SK-N-SH (cell line): Measurements from ENCODE around the gene CLEC17A. TPM values are rescaled to one million over a fixed set of nuclear protein-coding genes. Genes with fewer than 3 reads are reported as not detected.

Source experiments
- CTCF ChIA-PET: fragments of 300-600, 350-600 bp; formaldehyde crosslinking; extraction: SDS; loops from one replicate; lab custom pipeline; 2021; lab: Yijun Ruan, JAX
- POLR2A ChIA-PET: fragments of 350-600 bp; sonication (Branson Sonifier 250); formaldehyde crosslinking; extraction: SDS; loops from one replicate; lab custom pipeline; 2020; ENCODE audit warnings: antibody characterized with exemption, inconsistent platforms; lab: Yijun Ruan, JAX
- DNase-seq: peaks from one replicate; pipeline ENCODE4 v3.0.0; 2012
- H2AFZ ChIP-seq: fragments of 200-600 bp; sonication (generic); 2 replicates; pipeline ENCODE4 v1.8.1; 2016; ENCODE audit warnings: antibody characterized with exemption, mild to moderate bottlenecking, low read depth
- H3F3A ChIP-seq: fragments of 200-600 bp; sonication (generic); replicated peaks from 2 replicates; pipeline ENCODE3; 2016; ENCODE audit warnings: antibody characterized with exemption, mild to moderate bottlenecking; ENCODE audit not compliant: insufficient read depth
- H3K27ac ChIP-seq, 2 experiments: fragments of 200-500 bp in 1 of 2; fragments of 200-600 bp in 1 of 2; sonication (Bioruptor generic) in 1 of 2; sonication (generic), shearing (Covaris generic) in 1 of 2; 2 replicates each; pipeline versions ENCODE4 v1.5.1 to v1.6.1; 2014 to 2016; ENCODE audit warnings: low read depth in 2 of 2, inconsistent platforms in 1 of 2, low read length in 1 of 2, mild to moderate bottlenecking in 1 of 2, mixed read lengths in 1 of 2
- H3K27me3 ChIP-seq: fragments of 200-600 bp; sonication (generic), shearing (Covaris generic); 2 replicates; pipeline ENCODE4 v1.6.1; 2016; ENCODE audit warnings: mixed run types; ENCODE audit not compliant: insufficient read depth
- H3K36me3 ChIP-seq, 2 experiments: fragments of 200-500 bp in 1 of 2; fragments of 200-600 bp in 1 of 2; sonication (Bioruptor generic) in 1 of 2; sonication (generic) in 1 of 2; replicated peaks in 1 of 2; 2 replicates each; pipeline versions ENCODE3 to v1.5.1; 2014 to 2016; ENCODE audit warnings: low read length in 1 of 2, mild to moderate bottlenecking in 1 of 2; ENCODE audit not compliant: insufficient read depth in 2 of 2, control insufficient read depth in 1 of 2
- H3K4me1 ChIP-seq, 2 experiments: fragments of 200-500 bp in 1 of 2; fragments of 200-600 bp in 1 of 2; sonication (Bioruptor generic) in 1 of 2; sonication (generic), shearing (Covaris generic) in 1 of 2; 2 replicates each; pipeline versions ENCODE4 v1.5.1 to v1.6.1; 2014 to 2016; ENCODE audit warnings: low read depth in 1 of 2, low read length in 1 of 2, mixed run types in 1 of 2; ENCODE audit not compliant: insufficient read depth in 2 of 2, control insufficient read depth in 1 of 2
- H3K4me2 ChIP-seq: fragments of 200-600 bp; sonication (generic), shearing (Covaris generic); 2 replicates; pipeline ENCODE4 v1.6.1; 2017; ENCODE audit warnings: mixed run types
- H3K4me3 ChIP-seq, 2 experiments: fragments of 200-500 bp in 1 of 2; fragments of 200-600 bp in 1 of 2; sonication (Bioruptor generic) in 1 of 2; sonication (generic), shearing (Covaris generic) in 1 of 2; 2 replicates each; pipeline versions ENCODE4 v1.5.1 to v1.8.1; 2014 to 2016; ENCODE audit warnings: low read depth in 2 of 2, inconsistent platforms in 1 of 2, low read length in 1 of 2, mild to moderate bottlenecking in 1 of 2, mixed read lengths in 1 of 2, moderate library complexity in 1 of 2
- H3K79me2 ChIP-seq: fragments of 200-600 bp; sonication (generic); 2 replicates; pipeline ENCODE4 v1.8.1; 2017; ENCODE audit warnings: mild to moderate bottlenecking; ENCODE audit not compliant: insufficient read depth
- H3K9ac ChIP-seq: fragments of 200-600 bp; sonication (generic); 2 replicates; pipeline ENCODE4 v1.6.1; 2017; ENCODE audit warnings: mixed run types
- H3K9me2 ChIP-seq: fragments of 200-600 bp; sonication (generic); 2 replicates; pipeline ENCODE4 v1.6.1; 2017; ENCODE audit warnings: mixed run types
- H3K9me3 ChIP-seq: fragments of 200-600 bp; sonication (generic); 2 replicates; pipeline ENCODE4 v1.6.1; 2017; ENCODE audit warnings: mixed run types, mild to moderate bottlenecking, moderate library complexity
- H4K20me1 ChIP-seq: fragments of 200-600 bp; sonication (generic); 2 replicates; pipeline ENCODE4 v1.6.1; 2017; ENCODE audit warnings: mild to moderate bottlenecking, mixed run types; ENCODE audit not compliant: insufficient read depth
- ELF1 ChIP-seq: IDR thresholded peaks from 2 replicates; pipeline ENCODE4 v1.4.0; 2012
- EP300 ChIP-seq, 2 experiments: IDR thresholded peaks; 2 replicates each; pipeline versions ENCODE4 v1.4.0 to v1.6.1; 2012; ENCODE audit warnings: borderline replicate concordance in 1 of 2, low read depth in 1 of 2, low read length in 1 of 2
- EZH2phosphoT487 ChIP-seq: fragments of 200-600 bp; sonication (generic); IDR thresholded peaks from 2 replicates; pipeline ENCODE4 v1.6.1; 2017; ENCODE audit warnings: low read depth, mixed run types, mild to moderate bottlenecking, antibody characterized with exemption, moderate library complexity, borderline replicate concordance
- FOSL2 ChIP-seq: IDR thresholded peaks from 2 replicates; pipeline ENCODE4 v1.4.0; 2012; ENCODE audit warnings: low read depth, mild to moderate bottlenecking, moderate library complexity, borderline replicate concordance
- FOXM1 ChIP-seq: IDR thresholded peaks from 2 replicates; pipeline ENCODE4 v1.4.0; 2012; ENCODE audit warnings: low read depth, mild to moderate bottlenecking
- GATA2 ChIP-seq: sonication (generic); formaldehyde crosslinking; IDR thresholded peaks from 2 replicates; pipeline ENCODE4 v1.5.0; 2020; ENCODE audit warnings: mild to moderate bottlenecking, missing genetic modification reagents
- JUND ChIP-seq: IDR thresholded peaks from 2 replicates; pipeline ENCODE4 v1.4.0; 2012
- MAX ChIP-seq: IDR thresholded peaks from 2 replicates; pipeline ENCODE4 v1.4.0; 2012; ENCODE audit warnings: low read depth
- POLR2AphosphoS5 ChIP-seq: IDR thresholded peaks from 2 replicates; pipeline ENCODE4 v1.6.1; 2012; ENCODE audit warnings: low read depth, low read length
- RFX5 ChIP-seq: IDR thresholded peaks from 2 replicates; pipeline ENCODE4 v1.6.1; 2012; ENCODE audit warnings: mild to moderate bottlenecking, improper control_type of control experiment, low read length
- RXRA ChIP-seq: IDR thresholded peaks from 2 replicates; pipeline ENCODE4 v1.4.0; 2012; ENCODE audit warnings: low read depth, mild to moderate bottlenecking, borderline replicate concordance
- SIN3A ChIP-seq: IDR thresholded peaks from 2 replicates; pipeline ENCODE4 v1.6.1; 2012; ENCODE audit warnings: low read depth, mild to moderate bottlenecking, low read length, moderate library complexity, borderline replicate concordance
- SMC3 ChIP-seq: IDR thresholded peaks from 2 replicates; pipeline ENCODE4 v1.6.1; 2012; ENCODE audit warnings: low read depth, low read length, improper control_type of control experiment
- TAF1 ChIP-seq: IDR thresholded peaks from 2 replicates; pipeline ENCODE4 v1.6.1; 2012; ENCODE audit warnings: low read depth, mild to moderate bottlenecking, low read length, moderate library complexity, borderline replicate concordance
- TEAD4 ChIP-seq: IDR thresholded peaks from 2 replicates; pipeline ENCODE4 v1.4.0; 2012; ENCODE audit warnings: mild to moderate bottlenecking, borderline replicate concordance; ENCODE audit not compliant: insufficient read depth
- USF1 ChIP-seq: IDR thresholded peaks from 2 replicates; pipeline ENCODE4 v1.4.0; 2012; ENCODE audit warnings: low read depth, borderline replicate concordance
- YY1 ChIP-seq: IDR thresholded peaks from 2 replicates; pipeline ENCODE4 v1.4.0; 2012; ENCODE audit warnings: low read depth, mild to moderate bottlenecking
- WGBS: methylation state at CpG from one replicate; pipeline ENCODE4 v1.1.6; 2017; ENCODE audit warnings: low lambda C conversion rate; 5-methylcytosine and 5-hydroxymethylcytosine counted together
- polyA plus RNA-seq, 3 experiments: library from polyadenylated mRNA; depleted of rRNA; stranded (reverse); fragments of >200 nt; gene quantifications; 2 replicates each; pipeline ENCODE4 v1.2.3, GENCODE V29; 2012
- TF ChIP-seq, protein P1 (sequence below): fragments of 200-600 bp; sonication (generic); IDR thresholded peaks from 2 replicates; pipeline ENCODE4 v1.6.1; 2017; ENCODE audit warnings: antibody characterized with exemption, mild to moderate bottlenecking, moderate library complexity
- TF ChIP-seq, protein P2 (sequence below): fragments of 150-350 bp; IDR thresholded peaks from 2 replicates; pipeline ENCODE4 v1.6.1; 2017; ENCODE audit warnings: antibody characterized with exemption, low read length, low read depth, borderline replicate concordance

The CLEC17A gene
- polyA plus RNA-seq, 1 of the 3 experiments (the other 2 are of a cell fraction) = not detected

DNA sequence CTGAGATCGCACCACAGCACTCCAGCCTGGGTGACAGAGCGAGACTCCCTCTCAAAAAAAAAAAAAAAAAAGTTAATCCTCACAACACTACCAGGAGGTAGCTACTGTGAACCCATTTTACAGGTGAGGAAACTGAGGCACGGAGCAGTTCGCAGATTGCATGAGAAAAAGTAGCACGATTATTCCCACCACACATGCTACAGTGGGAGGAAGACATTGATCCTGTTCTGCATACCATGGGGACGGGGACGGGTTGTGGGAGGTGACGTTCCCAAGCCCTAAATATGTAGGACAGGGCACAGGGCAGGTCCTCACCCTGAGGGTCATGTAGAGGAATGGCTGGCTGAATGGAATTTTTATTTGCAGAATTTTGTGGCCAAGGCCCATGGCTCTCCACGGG lies 23.7 kb downstream of the CLEC17A start:
- no peaks in the 10 kb centered on the region for H3K9me2 ChIP-seq
- no peak overlapping the region for H2AFZ ChIP-seq
- ChIA-PET CTCF (no interaction called here), POLR2A (no interaction called here)
- H3K27ac ChIP-seq = no peak overlapping the region
- no peaks in the 10 kb centered on the region for H3K9me3 ChIP-seq
- 15% methylated on average over 8 of the region's 9 CpGs for WGBS
- DNase-seq = no peak
- no peaks in the 10 kb centered on the region for H4K20me1 ChIP-seq
- H3K79me2 ChIP-seq = no peaks in the 10 kb centered on the region
- no peak overlapping the region for H3K9ac ChIP-seq
- H3K4me3 ChIP-seq = no peak overlapping the region
- no peak overlapping the region for H3K4me2 ChIP-seq
- TF ChIP-seq YY1 (no peak), RFX5 (no peak), POLR2AphosphoS5 (no peak), FOSL2 (no peak), USF1 (no peak), SMC3 (no peak), RXRA (no peak), ELF1 (no peak), MAX (no peak), TAF1 (no peak), TEAD4 (no peak), JUND (no peak), EP300 (IDR thresholded peaks at IDR 0.05; ENCODE audit: borderline replicate concordance in 1 of 2, low read depth in 1 of 2, low read length in 1 of 2) (no peak), EZH2phosphoT487 (no peak), GATA2 (no peak), SIN3A (no peak), FOXM1 (no peak)
- TF ChIP-seq, protein P1, sequence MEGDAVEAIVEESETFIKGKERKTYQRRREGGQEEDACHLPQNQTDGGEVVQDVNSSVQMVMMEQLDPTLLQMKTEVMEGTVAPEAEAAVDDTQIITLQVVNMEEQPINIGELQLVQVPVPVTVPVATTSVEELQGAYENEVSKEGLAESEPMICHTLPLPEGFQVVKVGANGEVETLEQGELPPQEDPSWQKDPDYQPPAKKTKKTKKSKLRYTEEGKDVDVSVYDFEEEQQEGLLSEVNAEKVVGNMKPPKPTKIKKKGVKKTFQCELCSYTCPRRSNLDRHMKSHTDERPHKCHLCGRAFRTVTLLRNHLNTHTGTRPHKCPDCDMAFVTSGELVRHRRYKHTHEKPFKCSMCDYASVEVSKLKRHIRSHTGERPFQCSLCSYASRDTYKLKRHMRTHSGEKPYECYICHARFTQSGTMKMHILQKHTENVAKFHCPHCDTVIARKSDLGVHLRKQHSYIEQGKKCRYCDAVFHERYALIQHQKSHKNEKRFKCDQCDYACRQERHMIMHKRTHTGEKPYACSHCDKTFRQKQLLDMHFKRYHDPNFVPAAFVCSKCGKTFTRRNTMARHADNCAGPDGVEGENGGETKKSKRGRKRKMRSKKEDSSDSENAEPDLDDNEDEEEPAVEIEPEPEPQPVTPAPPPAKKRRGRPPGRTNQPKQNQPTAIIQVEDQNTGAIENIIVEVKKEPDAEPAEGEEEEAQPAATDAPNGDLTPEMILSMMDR = no peak
- TF ChIP-seq, protein P2, sequence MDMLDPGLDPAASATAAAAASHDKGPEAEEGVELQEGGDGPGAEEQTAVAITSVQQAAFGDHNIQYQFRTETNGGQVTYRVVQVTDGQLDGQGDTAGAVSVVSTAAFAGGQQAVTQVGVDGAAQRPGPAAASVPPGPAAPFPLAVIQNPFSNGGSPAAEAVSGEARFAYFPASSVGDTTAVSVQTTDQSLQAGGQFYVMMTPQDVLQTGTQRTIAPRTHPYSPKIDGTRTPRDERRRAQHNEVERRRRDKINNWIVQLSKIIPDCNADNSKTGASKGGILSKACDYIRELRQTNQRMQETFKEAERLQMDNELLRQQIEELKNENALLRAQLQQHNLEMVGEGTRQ = no peak
- H3K27me3 ChIP-seq = peaks cover 21% of the 10 kb centered on the region
- H3F3A ChIP-seq = no peaks in the 10 kb centered on the region
- H3K4me1 ChIP-seq = no peaks in the 10 kb centered on the region
- no peaks in the 10 kb centered on the region for H3K36me3 ChIP-seq
